ENCODE results near the gene GRAMD2B. TPM values are rescaled to one million over a fixed set of nuclear protein-coding genes. Genes with fewer than 3 reads are reported as not detected.

Gene GRAMD2B
- total RNA-seq, 1 experiment from 2014 or later: 6.7 TPM

DNA sequence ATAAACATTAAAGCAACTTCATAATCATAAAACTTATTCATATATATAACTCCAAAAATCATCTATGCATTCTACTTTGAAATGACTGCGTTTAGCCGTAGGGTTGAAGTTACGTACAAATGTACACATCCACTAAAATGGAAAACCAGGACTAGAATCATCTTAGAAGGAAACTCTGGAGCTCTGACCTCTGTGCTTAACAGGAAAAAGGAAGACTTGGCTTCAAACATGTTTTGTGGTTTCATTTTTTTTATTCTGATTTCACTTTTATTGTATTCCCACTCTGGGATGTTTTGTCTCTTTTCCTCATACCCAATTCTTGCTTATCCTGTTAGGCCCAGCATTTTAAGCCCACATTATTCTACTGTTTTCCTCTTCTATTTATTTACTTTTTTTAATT lies 44.9 kb downstream of the GRAMD2B start:
- no peak overlapping the region for H4K91ac ChIP-seq (ENCODE audit: insufficient read length, low read depth, low read length)
- no peaks in the 10 kb centered on the region for H3K9me3 ChIP-seq (ENCODE audit: control insufficient read depth, low read depth, low read length)
- H3K79me1 ChIP-seq (ENCODE audit: insufficient read depth, low read depth, low read length, poor library complexity, severe bottlenecking): no peaks in the 10 kb centered on the region
- H3K56ac ChIP-seq (ENCODE audit: insufficient read length, low read depth, low read length): no peak overlapping the region
- no peak overlapping the region for H2BK5ac ChIP-seq (ENCODE audit: insufficient read length, low read length)
- H2BK15ac ChIP-seq (ENCODE audit: low read depth, low read length): no peak overlapping the region
- no peak for DNase-seq
- peaks cover 21 to 23% of the 10 kb centered on the region in 2 experiments for H3K4me1 Mint-ChIP-seq
- no peak overlapping the region for H4K5ac ChIP-seq (ENCODE audit: insufficient read length, low read depth, low read length)
- H3K36me3 Mint-ChIP-seq (ENCODE audit: insufficient read depth in 1 of 3, low read depth in 3 of 3): peaks cover 3 to 11% (median 8%) of the 10 kb centered on the region in 3 experiments; a peak in 6 of 7 replicates
- no peak overlapping the region for H2BK20ac ChIP-seq (ENCODE audit: low read depth, low read length, poor library complexity, severe bottlenecking)
- no peak overlapping the region for H3K27ac Mint-ChIP-seq
- no peaks in the 10 kb centered on the region for H3K27me3 ChIP-seq (ENCODE audit: insufficient read depth, low read length)
- no peak overlapping the region for H4K8ac ChIP-seq (replicated peaks; ENCODE audit: insufficient read length, low read depth, low read length)
- no peak overlapping the region for H3K27ac ChIP-seq (ENCODE audit: insufficient read length, low read depth, low read length)
- no CpG with 5 or more reads among the region's 3 CpGs for WGBS (ENCODE audit: extremely low coverage, insufficient read length, low lambda C conversion rate)
- H3K18ac ChIP-seq (ENCODE audit: insufficient read length, low read depth, low read length): no peak overlapping the region
- H3K23ac ChIP-seq (ENCODE audit: insufficient read length, low read depth, low read length): no peak overlapping the region
- H3K14ac ChIP-seq (ENCODE audit: insufficient read depth, low read length): no peak overlapping the region
- no peak overlapping the region for H2AFZ ChIP-seq (ENCODE audit: low read length)
- TF ChIP-seq, protein P1, sequence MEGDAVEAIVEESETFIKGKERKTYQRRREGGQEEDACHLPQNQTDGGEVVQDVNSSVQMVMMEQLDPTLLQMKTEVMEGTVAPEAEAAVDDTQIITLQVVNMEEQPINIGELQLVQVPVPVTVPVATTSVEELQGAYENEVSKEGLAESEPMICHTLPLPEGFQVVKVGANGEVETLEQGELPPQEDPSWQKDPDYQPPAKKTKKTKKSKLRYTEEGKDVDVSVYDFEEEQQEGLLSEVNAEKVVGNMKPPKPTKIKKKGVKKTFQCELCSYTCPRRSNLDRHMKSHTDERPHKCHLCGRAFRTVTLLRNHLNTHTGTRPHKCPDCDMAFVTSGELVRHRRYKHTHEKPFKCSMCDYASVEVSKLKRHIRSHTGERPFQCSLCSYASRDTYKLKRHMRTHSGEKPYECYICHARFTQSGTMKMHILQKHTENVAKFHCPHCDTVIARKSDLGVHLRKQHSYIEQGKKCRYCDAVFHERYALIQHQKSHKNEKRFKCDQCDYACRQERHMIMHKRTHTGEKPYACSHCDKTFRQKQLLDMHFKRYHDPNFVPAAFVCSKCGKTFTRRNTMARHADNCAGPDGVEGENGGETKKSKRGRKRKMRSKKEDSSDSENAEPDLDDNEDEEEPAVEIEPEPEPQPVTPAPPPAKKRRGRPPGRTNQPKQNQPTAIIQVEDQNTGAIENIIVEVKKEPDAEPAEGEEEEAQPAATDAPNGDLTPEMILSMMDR (conservative IDR thresholded peaks at IDR 0.05): no peak
- no peak overlapping the region for H2AK5ac ChIP-seq (ENCODE audit: insufficient read length, low read length)
- H3T11ph ChIP-seq (ENCODE audit: low read length): no peak overlapping the region
- H3K23me2 ChIP-seq (ENCODE audit: insufficient read length, low read depth, low read length, poor library complexity, severe bottlenecking): no peaks in the 10 kb centered on the region
- H3K79me2 ChIP-seq (ENCODE audit: insufficient read depth, low read length): no peaks in the 10 kb centered on the region
- no peaks in the 10 kb centered on the region for H4K20me1 ChIP-seq (ENCODE audit: control insufficient read depth, insufficient read depth, insufficient read length)
- H3K4me3 Mint-ChIP-seq: no peak overlapping the region
- no peak overlapping the region for H3K9ac ChIP-seq (ENCODE audit: extremely low read depth, insufficient read length, low read length)
- H3K4me2 ChIP-seq (ENCODE audit: insufficient read depth, insufficient read length, low read length): no peak overlapping the region
- peaks cover 4% of the 10 kb centered on the region; the same call in 1 of the 2 replicates for H3K4me1 ChIP-seq (ENCODE audit: insufficient read depth, low read length)
- H3K9me3 Mint-ChIP-seq: no peaks in the 10 kb centered on the region
- no peak overlapping the region for H3K4ac ChIP-seq (ENCODE audit: low read depth, low read length)
- H2BK12ac ChIP-seq (ENCODE audit: insufficient read length, low read depth, low read length): no peak overlapping the region
- peaks cover 20% of the 10 kb centered on the region for H3K27me3 Mint-ChIP-seq (ENCODE audit: low read depth)
- no peak overlapping the region for H2BK120ac ChIP-seq (ENCODE audit: low read depth, low read length, poor library complexity, severe bottlenecking)
